ENCODE measurements around the gene ADGRV1.

ADGRV1 gene

DNA sequence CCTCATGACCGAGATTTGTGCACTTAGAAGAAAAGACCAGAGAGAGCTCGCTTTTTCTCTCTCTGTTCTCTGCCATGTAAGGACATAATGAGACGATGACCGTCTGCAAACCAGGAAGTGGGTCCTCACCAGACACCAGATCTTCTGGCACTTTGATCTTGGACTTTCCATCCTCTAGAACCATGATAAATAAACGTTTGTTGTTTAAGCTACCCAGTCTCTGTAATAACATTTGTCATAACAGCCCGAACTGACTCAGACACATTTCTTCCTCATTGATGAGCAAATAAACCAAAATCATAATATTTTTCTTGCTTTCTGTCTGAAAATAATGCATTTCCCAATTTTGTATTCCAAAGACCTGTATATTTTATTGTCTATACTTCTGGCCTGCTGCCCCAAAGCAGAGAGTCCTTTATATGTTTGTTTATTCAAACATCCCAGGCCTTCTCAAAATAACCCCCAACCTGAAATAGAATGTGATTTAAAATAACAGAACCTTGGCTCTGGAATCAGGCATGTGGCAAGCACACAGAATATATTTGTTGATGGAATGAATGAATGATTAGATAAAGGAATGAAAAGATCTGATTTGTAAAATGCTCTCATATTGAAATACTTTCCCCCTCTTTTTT is 396.5 kb downstream of the ADGRV1 start:
- TF ChIP-seq ZFX (IDR thresholded peaks at IDR 0.05; ENCODE audit: borderline replicate concordance), result no peak
- no peak for TF ChIP-seq CTCF (IDR thresholded peaks at IDR 0.05)
- no peak overlapping the region for H3K27ac ChIP-seq

GRCh38 chr5:90956511-90957097 is 398.0 kb downstream of the ADGRV1 start:
- TF ChIP-seq CTCF (IDR thresholded peaks at IDR 0.05) (no peak), ZFX (IDR thresholded peaks at IDR 0.05; ENCODE audit: borderline replicate concordance) (no peak)
- no peak overlapping the region for H3K27ac ChIP-seq

DNA sequence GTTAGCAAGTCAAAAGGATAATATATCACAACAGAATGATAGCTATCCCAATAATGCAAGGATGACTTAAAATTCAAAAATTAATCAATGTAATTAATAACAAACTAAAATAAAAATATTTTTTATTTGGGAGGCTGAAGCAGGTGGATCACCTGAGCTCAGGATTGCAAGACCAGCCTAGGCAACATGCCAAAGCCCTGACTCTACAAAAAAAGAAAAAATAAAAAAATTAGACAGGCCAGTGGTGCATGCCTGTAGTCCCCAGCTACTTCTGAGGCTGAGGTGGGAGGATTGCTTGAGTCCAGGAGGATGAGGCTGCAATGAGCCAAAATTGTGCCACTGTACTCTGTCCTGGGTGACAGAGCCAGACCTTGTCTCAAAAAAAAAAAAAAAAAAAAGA is 399.3 kb downstream of the ADGRV1 start:
- no peak overlapping the region for H3K27ac ChIP-seq
- TF ChIP-seq CTCF (IDR thresholded peaks at IDR 0.05) (no peak), ZFX (IDR thresholded peaks at IDR 0.05; ENCODE audit: borderline replicate concordance) (no peak)

GRCh38 chr5:90959262-90959661 is 400.7 kb downstream of the ADGRV1 start:
- H3K27ac ChIP-seq, result no peak overlapping the region
- TF ChIP-seq ZFX (IDR thresholded peaks at IDR 0.05; ENCODE audit: borderline replicate concordance) (no peak), CTCF (IDR thresholded peaks at IDR 0.05) (no peak)

DNA sequence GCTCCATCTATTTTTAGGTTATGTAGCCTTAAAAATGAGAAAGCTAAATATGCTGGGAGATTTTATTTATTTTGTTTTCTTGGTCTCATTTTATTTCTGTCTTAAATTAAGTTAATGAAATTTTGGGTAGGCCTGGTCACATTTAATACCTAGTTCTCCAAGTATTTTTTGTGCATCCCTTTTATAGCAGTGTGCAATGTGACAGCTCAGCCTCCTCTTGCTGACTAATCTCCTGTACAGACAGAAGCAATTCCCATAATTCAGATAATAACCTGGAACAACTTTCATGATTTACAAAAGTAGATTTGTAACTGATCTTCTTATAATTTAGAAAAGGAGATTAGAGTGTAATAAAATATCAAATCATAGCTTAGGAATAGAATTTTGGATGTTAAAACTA is 403.9 kb downstream of the ADGRV1 start:
- H3K27ac ChIP-seq, result no peak overlapping the region
- no peak for TF ChIP-seq CTCF (IDR thresholded peaks at IDR 0.05)
- TF ChIP-seq ZFX (IDR thresholded peaks at IDR 0.05; ENCODE audit: borderline replicate concordance), result no peak

DNA sequence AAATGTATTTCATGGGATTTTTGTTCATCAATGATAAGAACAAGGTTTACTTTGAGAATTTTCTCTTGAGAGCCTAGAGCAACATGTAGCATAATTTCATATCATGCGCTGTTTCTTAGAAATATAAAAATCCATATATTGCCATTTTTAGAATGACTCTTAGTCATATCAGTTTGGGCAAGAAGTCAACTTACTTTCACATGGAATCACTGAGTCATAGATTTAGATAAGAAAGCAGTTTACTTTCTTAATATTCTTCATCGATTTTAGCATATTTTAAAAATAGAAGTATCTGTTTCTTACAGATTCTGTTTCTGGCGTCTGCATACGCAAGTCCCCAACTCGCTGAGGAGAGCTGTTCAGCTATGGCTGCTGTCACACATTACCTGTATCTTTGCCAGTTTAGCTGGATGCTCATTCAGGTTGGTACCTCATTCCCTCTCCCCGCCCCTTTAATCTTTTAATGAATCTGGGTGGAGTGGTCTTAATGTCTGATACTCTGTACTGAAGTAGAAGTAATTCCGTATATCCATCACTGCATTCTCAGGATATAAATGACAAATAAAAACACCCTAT is 406.6 kb downstream of the ADGRV1 start:
- H3K27ac ChIP-seq, result no peak overlapping the region
- TF ChIP-seq ZFX (IDR thresholded peaks at IDR 0.05; ENCODE audit: borderline replicate concordance), result no peak
- no peak for TF ChIP-seq CTCF (IDR thresholded peaks at IDR 0.05)

DNA sequence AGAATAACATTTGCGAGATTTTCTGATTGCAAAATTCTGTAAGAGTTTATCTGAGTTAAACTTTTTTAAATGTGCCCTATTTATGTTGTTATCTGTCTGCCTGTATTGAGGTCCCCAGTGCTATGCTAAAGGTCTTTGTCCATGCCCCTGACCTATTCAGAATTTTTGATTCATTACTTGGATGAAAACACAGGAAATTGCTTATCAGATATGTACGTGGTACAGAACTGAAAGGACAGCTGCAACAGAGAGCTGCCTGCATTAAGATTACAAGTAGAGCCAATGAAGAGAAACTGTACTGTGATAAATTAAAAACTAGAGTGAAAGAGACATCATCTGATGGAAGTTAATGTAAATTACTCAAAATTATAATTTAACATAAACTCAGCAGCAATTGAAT is 408.8 kb downstream of the ADGRV1 start:
- no peak for TF ChIP-seq CTCF (IDR thresholded peaks at IDR 0.05)
- TF ChIP-seq ZFX (IDR thresholded peaks at IDR 0.05; ENCODE audit: borderline replicate concordance), result no peak
- no peak overlapping the region for H3K27ac ChIP-seq

All from 22Rv1 (cell line).